HG03565 (cell line): ENCODE data around the gene RAB27A.

ENCODE experiments used
- ATAC-seq: cut with Tn5 transposase; IDR thresholded peaks from one replicate; pipeline ENCODE4 v1.9.1; 2021; ENCODE audit warnings: mild to moderate bottlenecking, moderate library complexity; ENCODE audit not compliant: unreplicated experiment

Gene RAB27A

DNA sequence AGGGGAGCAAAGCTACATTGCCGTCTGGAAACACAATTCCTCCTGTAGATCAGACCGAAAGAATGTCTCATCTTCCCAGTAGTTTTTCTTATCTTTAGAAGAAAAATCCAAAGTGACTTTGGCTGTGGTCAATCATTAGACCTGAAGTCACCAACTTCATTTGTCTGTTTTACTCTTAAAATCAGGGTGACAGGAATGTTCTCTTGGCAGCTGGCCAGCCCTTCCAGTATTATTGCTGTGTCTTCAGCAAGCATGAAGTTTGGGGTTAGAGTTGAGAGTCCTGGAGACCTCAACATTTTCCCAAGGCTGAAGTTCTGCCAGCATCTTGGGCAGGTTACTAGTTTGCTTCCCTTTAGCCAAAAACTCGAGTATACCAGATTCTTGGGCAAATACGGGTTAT lies 125.3 kb downstream of the RAB27A start:
- ATAC-seq: no peak
